Liver (tissue), 9 donors: Measurements from ENCODE around the gene HOXB8. TPM values are rescaled to one million over a fixed set of nuclear protein-coding genes. Genes with fewer than 3 reads are reported as not detected.

ENCODE experiments used
- DNase-seq: peaks from one replicate; pipeline ENCODE4 v3.0.0-alpha.2; 2017; ENCODE audit warnings: low spot score
- H3K27ac ChIP-seq, 2 donors: one replicate each; pipeline ENCODE4 v1.7.0; 2013; ENCODE audit warnings: inconsistent platforms in 2 of 2, low read length in 2 of 2, control low read depth in 1 of 2, low read depth in 1 of 2, mild to moderate bottlenecking in 1 of 2
- H3K27me3 ChIP-seq, 4 donors: one replicate each; pipeline versions ENCODE4 v1.6.1 to v1.7.0; 2013; ENCODE audit warnings: low read length in 3 of 4, inconsistent platforms in 1 of 4, mild to moderate bottlenecking in 1 of 4, moderate library complexity in 1 of 4; ENCODE audit not compliant: control insufficient read depth in 4 of 4, insufficient read depth in 4 of 4
- H3K36me3 ChIP-seq, 4 donors: one replicate each; pipeline versions ENCODE4 v1.6.1 to v1.7.0; 2013; ENCODE audit warnings: low read length in 3 of 4, mild to moderate bottlenecking in 3 of 4, low read depth in 1 of 4, moderate library complexity in 1 of 4; ENCODE audit not compliant: control insufficient read depth in 4 of 4, insufficient read depth in 3 of 4
- H3K4me1 ChIP-seq, 4 donors: one replicate each; pipeline versions ENCODE4 v1.6.1 to v1.7.0; 2013; ENCODE audit warnings: low read length in 3 of 4, mild to moderate bottlenecking in 3 of 4, moderate library complexity in 1 of 4; ENCODE audit not compliant: control insufficient read depth in 4 of 4, insufficient read depth in 4 of 4
- H3K4me3 ChIP-seq, 3 donors: one replicate each; pipeline versions ENCODE4 v1.6.1 to v1.7.0; 2013; ENCODE audit warnings: low read length in 3 of 3, control low read depth in 1 of 3, low read depth in 1 of 3, mild to moderate bottlenecking in 1 of 3
- H3K9ac ChIP-seq, 2 donors: one replicate each; pipeline ENCODE4 v1.7.0; 2013; ENCODE audit warnings: low read length in 2 of 2, mild to moderate bottlenecking in 2 of 2, moderate library complexity in 2 of 2, control low read depth in 1 of 2, low read depth in 1 of 2
- H3K9me3 ChIP-seq, 4 donors: one replicate each; pipeline versions ENCODE4 v1.6.1 to v1.7.0; 2013; ENCODE audit warnings: low read length in 3 of 4; ENCODE audit not compliant: control insufficient read depth in 4 of 4
- ATF3 ChIP-seq: IDR thresholded peaks from 2 replicates; pipeline ENCODE4 v1.6.1; 2016; ENCODE audit warnings: antibody characterized with exemption
- CTCF ChIP-seq: fragments of 150-350 bp; IDR thresholded peaks from 2 replicates; pipeline ENCODE4 v1.5.1; 2017; ENCODE audit warnings: improper control_type of control experiment, low read depth, low read length; ENCODE audit not compliant: missing input control
- EGR1 ChIP-seq, 2 donors: IDR thresholded peaks; 2 replicates each; pipeline ENCODE4 v1.6.1; 2016 to 2018; ENCODE audit warnings: antibody characterized with exemption in 2 of 2, low read depth in 2 of 2
- FOXA1 ChIP-seq: IDR thresholded peaks from 2 replicates; pipeline ENCODE4 v1.6.1; 2016; ENCODE audit warnings: antibody characterized with exemption
- GABPA ChIP-seq, 2 donors: IDR thresholded peaks in 1 of 2; conservative IDR thresholded peaks in 1 of 2; 2 replicates each; pipeline ENCODE4 v1.6.1; 2016; ENCODE audit warnings: antibody characterized with exemption in 2 of 2, mild to moderate bottlenecking in 1 of 2, moderate library complexity in 1 of 2
- HNF4G ChIP-seq: IDR thresholded peaks from 2 replicates; pipeline ENCODE4 v1.6.1; 2016; ENCODE audit warnings: antibody characterized with exemption
- MAX ChIP-seq: IDR thresholded peaks from 2 replicates; pipeline ENCODE4 v1.6.1; 2016; ENCODE audit warnings: antibody characterized with exemption
- RAD21 ChIP-seq, 2 donors: IDR thresholded peaks; 2 replicates each; pipeline ENCODE4 v1.6.1; 2016; ENCODE audit warnings: antibody characterized with exemption in 2 of 2, mild to moderate bottlenecking in 2 of 2
- SP1 ChIP-seq: IDR thresholded peaks from 2 replicates; pipeline ENCODE4 v1.6.1; 2018; ENCODE audit warnings: antibody characterized with exemption, mild to moderate bottlenecking
- WGBS: extraction: QIAGEN DNeasy Blood & Tissue Kit; methylation state at CpG from one replicate; pipeline ENCODE4 v1.1.7; 2013; 5-methylcytosine and 5-hydroxymethylcytosine counted together
- polyA plus RNA-seq, 2 donors: library from polyadenylated mRNA; stranded (reverse) in 1 of 2; unstranded in 1 of 2; fragments of 200-250 nt in 1 of 2; fragments of >200 nt in 1 of 2; fragmentation: Nextera tagmentation in 1 of 2; extraction: Ambion mirVana in 1 of 2; gene quantifications; one replicate each; pipeline versions ENCODE4 v1.2.1 to v1.2.3, GENCODE V29; 2013 to 2015
- total RNA-seq, 2 donors: library from RNA; depleted of rRNA; stranded (reverse); fragments of >200 nt; gene quantifications; one replicate each; pipeline ENCODE4 v1.2.3, GENCODE V29; 2014
- donor health status: healthy.
- donor health status: healthy.
- donor health status: healthy.
- donor health status: healthy.
- donor health status: healthy.

HOXB8 gene
- total and polyA plus RNA-seq, 4 donors: not detected

- no peaks in the 10 kb centered on the region for H3K9me3 ChIP-seq
- H3K9ac ChIP-seq: no peak within 1 kb of the TSS
- TF ChIP-seq HNF4G: no peak
- TF ChIP-seq RAD21 (IDR thresholded peaks at IDR 0.05): no peak
- no peaks in the 10 kb centered on the region for H3K36me3 ChIP-seq
- no peak for DNase-seq
- peak within 1 kb of the TSS in 1 of 3 donors; percentile 25 for H3K4me3 ChIP-seq
- peaks cover 3 to 11% (median 5%) of the 10 kb centered on the region in 4 donors for H3K27me3 ChIP-seq
- peak within 1 kb of the TSS; percentile 1 to 51 for H3K27ac ChIP-seq
- WGBS: 8% methylated on average over 50 of the region's 50 CpGs
- H3K4me1 ChIP-seq: peaks cover 2 to 23% (median 4%) of the 10 kb centered on the region in 4 donors
Measured at GRCh38 chr17:48593126-48593829, 21.8 kb downstream of the HOXB8 start, which contains the start of gene HOXB5. Gene HOXB5 (minus strand): TSS chr17:48593779. CDS start chr17:48593682, 97 bp downstream.

GRCh38 chr17:48592577-48592976 is 22.5 kb downstream of the HOXB8 start:
- H3K9me3 ChIP-seq: no peaks in the 10 kb centered on the region
- no peak for DNase-seq
- peaks cover 3 to 11% (median 5%) of the 10 kb centered on the region in 4 donors for H3K27me3 ChIP-seq
- TF ChIP-seq FOXA1 (no peak), RAD21 (IDR thresholded peaks at IDR 0.05) (no peak), GABPA (IDR thresholded peaks at IDR 0.05 in 1 of 2, conservative IDR thresholded peaks at IDR 0.05 in 1 of 2) (no peak), ATF3 (no peak), HNF4G (no peak), CTCF (no peak), MAX (no peak)
- H3K4me3 ChIP-seq: peak overlapping the region in 1 of 3 donors; percentile 25
- no peak overlapping the region for H3K9ac ChIP-seq
- no peaks in the 10 kb centered on the region for H3K36me3 ChIP-seq
- WGBS: 16% methylated on average over 14 of the region's 14 CpGs
- no peak overlapping the region for H3K27ac ChIP-seq
- H3K4me1 ChIP-seq: peaks cover 1 to 17% (median 2%) of the 10 kb centered on the region in 4 donors

GRCh38 chr17:48592057-48592514 is 23.0 kb downstream of the HOXB8 start:
- Histone ChIP-seq H3K27me3 (peaks cover 4 to 11% (median 6%) of the 10 kb centered on the region in 4 donors), H3K4me3 (peak overlapping the region in 1 of 3 donors; percentile 25), H3K9me3 (no peaks in the 10 kb centered on the region), H3K36me3 (no peaks in the 10 kb centered on the region), H3K9ac (no peak overlapping the region), H3K27ac (no peak overlapping the region), H3K4me1 (peaks cover 0 to 12% (median 1%) of the 10 kb centered on the region in 4 donors)
- peak in 1 of 2 donors; percentile 31 for TF ChIP-seq EGR1 (IDR thresholded peaks at IDR 0.05; ENCODE audit: low read depth in 2 of 2)
- no peak for TF ChIP-seq SP1
- no peak for DNase-seq
- WGBS: 20% methylated on average over 33 of the region's 33 CpGs
